ENCODE data around the gene EGFR.
"Not testable (repeated sequence)": the region's sequence is repeated elsewhere in the genome, so short reads cannot be mapped to it uniquely, and the experiment has no call there.

The EGFR gene

GRCh38 chr7:55016061-55016745 is 2.6 kb upstream of the EGFR start:
- no peak for DNase-seq

- DNase-seq, result no peak
Observed at GRCh38 chr7:55016746-55017090, 2.1 kb upstream of the EGFR start.

- no peak for DNase-seq
Observed at GRCh38 chr7:55017841-55018240, 976 bp upstream of the EGFR start.

- peak; percentile 66 for DNase-seq
Observed at GRCh38 chr7:55019191-55019690, 424 bp downstream of the EGFR start.

GRCh38 chr7:55019691-55020465 is 1.1 kb downstream of the EGFR start:
- peak; percentile 59 for DNase-seq

GRCh38 chr7:55020466-55020871 is 1.7 kb downstream of the EGFR start:
- DNase-seq, result no peak

GRCh38 chr7:55021053-55021452 is 2.2 kb downstream of the EGFR start:
- no peak for DNase-seq

- no peak for DNase-seq
Observed at GRCh38 chr7:55022002-55022985, 3.5 kb downstream of the EGFR start.

GRCh38 chr7:55023841-55024505 is 5.2 kb downstream of the EGFR start:
- DNase-seq, result no peak

GRCh38 chr7:55024776-55025175 is 6.0 kb downstream of the EGFR start:
- no peak for DNase-seq

- no peak for DNase-seq
Observed at GRCh38 chr7:55026086-55026790, 7.4 kb downstream of the EGFR start.

GRCh38 chr7:55026867-55027490 is 8.2 kb downstream of the EGFR start:
- DNase-seq, result no peak

GRCh38 chr7:55028011-55028410 is 9.2 kb downstream of the EGFR start:
- DNase-seq, result no peak

- no peak for DNase-seq
Observed at GRCh38 chr7:55030314-55030713, 11.5 kb downstream of the EGFR start.

- DNase-seq, result no peak
Observed at GRCh38 chr7:55031075-55031474, 12.3 kb downstream of the EGFR start.

GRCh38 chr7:55032069-55032699 is 13.4 kb downstream of the EGFR start:
- no peak for DNase-seq

- DNase-seq, result no peak
Observed at GRCh38 chr7:55033236-55033846, 14.5 kb downstream of the EGFR start.

- no peak for DNase-seq
Observed at GRCh38 chr7:55034776-55035175, 16.0 kb downstream of the EGFR start.

- DNase-seq, result not testable (repeated sequence)
Observed at GRCh38 chr7:55035410-55035809, 16.6 kb downstream of the EGFR start.

GRCh38 chr7:55036950-55037736 is 18.3 kb downstream of the EGFR start:
- DNase-seq, result no peak

Data from right forelimb (tissue), 1 donor.